Smooth muscle cell (in vitro differentiated cells): ENCODE results near the gene NUDT2. TPM values are rescaled to one million over a fixed set of nuclear protein-coding genes. Genes with fewer than 3 reads are reported as not detected.

Source experiments
- polyA plus RNA-seq: library from polyadenylated mRNA; unstranded; fragments of >200 nt; fragmentation: Nextera tagmentation; extraction: Ambion mirVana; gene quantifications from 2 replicates; pipeline ENCODE4 v1.2.1, GENCODE V29; 2016
- small RNA-seq: library from RNA; depleted of rRNA; stranded (forward); fragments of <200 nt; gene quantifications from one replicate; pipeline ENCODE3, GENCODE V24; 2014
- total RNA-seq: library from RNA; depleted of rRNA; stranded (reverse); fragments of >200 nt; gene quantifications from 2 replicates; pipeline ENCODE4 v1.2.3, GENCODE V29; 2014

NUDT2 gene
- total and polyA plus RNA-seq, 2 experiments from 2014 or later = 28.1 to 36.1 TPM

Small RNAs within 50 kb of the gene (small RNA-seq; reads per million reads assigned to genes)
- not detected for gene RF00019
- 0.08 reads per million for gene RNU2-50P

Other genes starting within 250 kb of the NUDT2 start
- gene DCAF12, start 202.9 kb upstream of the NUDT2 start, total RNA-seq = 23.4 and 26.5 TPM in 2 replicates
- 16.1 and 20.3 TPM in 2 replicates for gene DCAF12, start 202.9 kb upstream of the NUDT2 start, polyA plus RNA-seq
- 36.6 and 45.0 TPM in 2 replicates for gene UBAP1, start 150.5 kb upstream of the NUDT2 start, total RNA-seq
- 49.9 and 55.0 TPM in 2 replicates for gene UBAP1, start 150.5 kb upstream of the NUDT2 start, polyA plus RNA-seq
- 1.2 and 1.4 TPM in 2 replicates for gene KIF24, start 301 bp upstream of the NUDT2 start, total RNA-seq
- gene KIF24, start 301 bp upstream of the NUDT2 start, polyA plus RNA-seq = 0.51 and 0.91 TPM in 2 replicates
- 5.2 and 5.6 TPM in 2 replicates for gene MYORG, start 47.3 kb downstream of the NUDT2 start, total RNA-seq
- 4.2 and 6.3 TPM in 2 replicates for gene MYORG, start 47.3 kb downstream of the NUDT2 start, polyA plus RNA-seq
- 13.3 and 21.0 TPM in 2 replicates for gene FAM219A, start 129.0 kb downstream of the NUDT2 start, total RNA-seq
- gene FAM219A, start 129.0 kb downstream of the NUDT2 start, polyA plus RNA-seq = 29.4 and 29.5 TPM in 2 replicates
- 0.13 TPM in 1 of 2 replicates, not detected in the other for gene DNAI1, start 129.2 kb downstream of the NUDT2 start, total RNA-seq
- 0.31 TPM in 1 of 2 replicates, not detected in the other for gene DNAI1, start 129.2 kb downstream of the NUDT2 start, polyA plus RNA-seq
- not detected in 2 replicates for gene ENHO, start 193.4 kb downstream of the NUDT2 start, total RNA-seq
- gene ENHO, start 193.4 kb downstream of the NUDT2 start, polyA plus RNA-seq = 0.97 and 1.7 TPM in 2 replicates